ENCODE measurements around the gene HPX.

Gene HPX

DNA sequence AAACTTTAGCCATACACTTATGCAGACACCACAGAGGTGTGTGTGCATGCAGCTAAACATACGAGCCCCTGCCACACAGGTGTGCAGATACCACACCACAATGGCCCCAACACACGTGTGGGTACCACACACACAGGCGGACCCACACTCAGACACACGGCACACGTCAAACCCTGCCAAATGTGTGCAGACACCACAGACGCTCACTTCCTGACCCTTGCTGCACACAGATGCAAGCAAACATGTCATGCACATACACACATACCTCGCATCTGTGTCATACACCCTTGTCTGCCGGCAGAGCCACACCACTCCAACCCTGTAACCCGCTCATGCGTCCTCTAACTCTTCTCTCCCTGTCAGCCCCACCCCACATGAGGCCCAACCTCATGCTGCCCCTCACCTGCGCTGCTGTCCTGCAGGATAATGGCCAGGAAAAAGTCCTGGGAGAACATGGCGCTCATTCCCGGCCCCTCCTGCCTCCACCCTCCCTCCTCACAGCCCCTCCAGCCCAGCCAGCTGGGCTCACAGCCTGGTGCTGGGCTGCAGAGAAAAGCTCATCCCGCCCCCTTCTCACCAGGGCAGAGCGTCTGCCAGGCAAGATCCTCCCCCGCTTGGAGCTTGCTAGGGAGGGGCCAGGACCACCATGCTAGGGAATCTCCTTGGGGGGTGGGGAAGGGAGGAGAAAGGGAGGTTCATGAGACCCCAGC lies 36.3 kb downstream of the HPX start:
- TF ChIP-seq ZFX (IDR thresholded peaks at IDR 0.05; ENCODE audit: borderline replicate concordance): no peak
- TF ChIP-seq, protein P1, sequence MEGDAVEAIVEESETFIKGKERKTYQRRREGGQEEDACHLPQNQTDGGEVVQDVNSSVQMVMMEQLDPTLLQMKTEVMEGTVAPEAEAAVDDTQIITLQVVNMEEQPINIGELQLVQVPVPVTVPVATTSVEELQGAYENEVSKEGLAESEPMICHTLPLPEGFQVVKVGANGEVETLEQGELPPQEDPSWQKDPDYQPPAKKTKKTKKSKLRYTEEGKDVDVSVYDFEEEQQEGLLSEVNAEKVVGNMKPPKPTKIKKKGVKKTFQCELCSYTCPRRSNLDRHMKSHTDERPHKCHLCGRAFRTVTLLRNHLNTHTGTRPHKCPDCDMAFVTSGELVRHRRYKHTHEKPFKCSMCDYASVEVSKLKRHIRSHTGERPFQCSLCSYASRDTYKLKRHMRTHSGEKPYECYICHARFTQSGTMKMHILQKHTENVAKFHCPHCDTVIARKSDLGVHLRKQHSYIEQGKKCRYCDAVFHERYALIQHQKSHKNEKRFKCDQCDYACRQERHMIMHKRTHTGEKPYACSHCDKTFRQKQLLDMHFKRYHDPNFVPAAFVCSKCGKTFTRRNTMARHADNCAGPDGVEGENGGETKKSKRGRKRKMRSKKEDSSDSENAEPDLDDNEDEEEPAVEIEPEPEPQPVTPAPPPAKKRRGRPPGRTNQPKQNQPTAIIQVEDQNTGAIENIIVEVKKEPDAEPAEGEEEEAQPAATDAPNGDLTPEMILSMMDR (IDR thresholded peaks at IDR 0.05): no peak

DNA sequence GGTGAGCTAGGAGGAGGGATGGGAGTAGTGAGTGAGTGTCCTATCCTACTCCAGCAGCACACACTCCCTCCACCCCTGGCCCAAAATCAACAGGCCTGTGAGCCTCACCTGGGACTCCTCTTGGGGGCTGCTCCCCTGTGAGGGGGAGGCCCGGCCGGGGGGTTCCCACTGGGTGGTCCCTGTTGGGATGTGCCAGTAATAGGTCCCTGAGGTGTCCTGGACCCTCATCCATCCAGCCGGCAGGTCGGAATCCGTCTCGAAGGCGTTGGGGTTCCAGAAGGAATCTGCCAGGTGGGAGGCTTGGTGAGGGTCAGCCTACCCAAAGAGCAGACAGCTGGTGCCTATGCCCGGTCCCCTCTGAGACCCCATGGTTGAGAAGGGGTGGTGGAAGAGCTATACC lies 37.2 kb downstream of the HPX start:
- TF ChIP-seq, protein P1 (IDR thresholded peaks at IDR 0.05): no peak

More for the DNA sequence above, 36.3 kb downstream of the HPX start:
- H3K27ac ChIP-seq: no peak overlapping the region

DNA sequence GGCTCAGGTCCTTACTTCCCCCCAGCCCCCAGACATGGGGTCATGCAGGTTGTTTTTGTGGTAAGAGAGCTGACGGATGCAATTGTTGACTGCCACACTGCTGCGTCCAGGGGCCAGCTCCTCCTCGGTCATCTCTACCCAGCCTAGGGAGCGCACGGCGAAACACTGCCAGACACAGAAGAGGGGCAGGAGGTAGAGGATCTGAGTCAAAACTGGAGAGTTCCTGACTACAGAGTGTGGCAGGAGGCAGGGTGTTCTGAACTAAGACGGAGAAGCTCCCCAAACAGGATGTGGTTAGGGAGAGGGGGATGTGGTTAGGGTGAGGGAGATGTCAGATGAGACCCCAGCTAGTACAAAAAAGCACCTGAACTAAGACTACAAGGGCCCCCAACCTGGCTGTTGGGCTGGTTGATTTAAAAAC lies 38.2 kb downstream of the HPX start:
- no peak for TF ChIP-seq ZFX (IDR thresholded peaks at IDR 0.05; ENCODE audit: borderline replicate concordance)
- TF ChIP-seq, protein P1 (IDR thresholded peaks at IDR 0.05): no peak
- H3K27ac ChIP-seq: no peak overlapping the region

More for the DNA sequence above, 37.2 kb downstream of the HPX start:
- no peak overlapping the region for H3K27ac ChIP-seq

DNA sequence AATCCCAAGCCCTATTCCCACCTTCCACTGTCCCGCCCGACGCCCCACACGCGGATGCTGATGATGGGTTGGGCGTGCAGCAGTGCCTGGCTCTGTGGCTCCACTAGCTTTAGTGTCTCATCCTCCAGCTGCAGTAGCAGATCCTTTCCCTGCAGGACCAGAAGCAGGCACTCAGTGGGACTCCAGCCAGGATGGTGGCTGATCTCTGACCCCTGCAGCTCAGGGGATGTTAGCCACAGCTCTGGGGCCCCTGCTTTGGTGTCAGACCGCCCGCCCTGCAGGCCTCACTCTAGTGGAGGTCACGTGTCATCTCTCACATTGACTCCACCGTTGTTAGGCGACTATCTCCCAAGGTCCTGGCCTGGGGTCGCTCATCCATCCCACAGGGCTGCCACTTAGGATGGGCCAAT lies 38.7 kb downstream of the HPX start:
- no peak overlapping the region for H3K27ac ChIP-seq
- TF ChIP-seq, protein P1 (IDR thresholded peaks at IDR 0.05): no peak
- no peak for TF ChIP-seq ZFX (IDR thresholded peaks at IDR 0.05; ENCODE audit: borderline replicate concordance)

DNA sequence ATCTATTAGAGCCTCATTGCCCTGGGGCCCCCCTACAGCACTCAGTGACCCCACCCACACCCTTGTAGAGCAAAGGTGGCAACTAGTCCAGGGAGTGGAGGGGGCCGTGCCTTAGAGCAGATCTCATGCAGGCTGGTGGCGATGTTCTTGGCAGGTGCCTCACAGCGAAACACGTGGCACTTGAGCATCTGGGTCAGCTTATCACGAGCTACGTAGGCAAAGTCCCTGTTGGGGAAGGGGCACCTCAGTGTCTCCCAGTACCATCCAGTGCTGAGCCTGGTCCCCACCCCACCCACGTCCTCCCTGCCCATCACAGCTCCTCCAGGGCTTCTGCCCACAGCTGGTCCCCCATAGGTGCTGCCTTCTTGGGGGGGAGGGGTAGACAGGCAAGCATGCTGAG lies 39.3 kb downstream of the HPX start:
- no peak overlapping the region for H3K27ac ChIP-seq
- TF ChIP-seq, protein P1 (IDR thresholded peaks at IDR 0.05): no peak
- no peak for TF ChIP-seq ZFX (IDR thresholded peaks at IDR 0.05; ENCODE audit: borderline replicate concordance)

DNA sequence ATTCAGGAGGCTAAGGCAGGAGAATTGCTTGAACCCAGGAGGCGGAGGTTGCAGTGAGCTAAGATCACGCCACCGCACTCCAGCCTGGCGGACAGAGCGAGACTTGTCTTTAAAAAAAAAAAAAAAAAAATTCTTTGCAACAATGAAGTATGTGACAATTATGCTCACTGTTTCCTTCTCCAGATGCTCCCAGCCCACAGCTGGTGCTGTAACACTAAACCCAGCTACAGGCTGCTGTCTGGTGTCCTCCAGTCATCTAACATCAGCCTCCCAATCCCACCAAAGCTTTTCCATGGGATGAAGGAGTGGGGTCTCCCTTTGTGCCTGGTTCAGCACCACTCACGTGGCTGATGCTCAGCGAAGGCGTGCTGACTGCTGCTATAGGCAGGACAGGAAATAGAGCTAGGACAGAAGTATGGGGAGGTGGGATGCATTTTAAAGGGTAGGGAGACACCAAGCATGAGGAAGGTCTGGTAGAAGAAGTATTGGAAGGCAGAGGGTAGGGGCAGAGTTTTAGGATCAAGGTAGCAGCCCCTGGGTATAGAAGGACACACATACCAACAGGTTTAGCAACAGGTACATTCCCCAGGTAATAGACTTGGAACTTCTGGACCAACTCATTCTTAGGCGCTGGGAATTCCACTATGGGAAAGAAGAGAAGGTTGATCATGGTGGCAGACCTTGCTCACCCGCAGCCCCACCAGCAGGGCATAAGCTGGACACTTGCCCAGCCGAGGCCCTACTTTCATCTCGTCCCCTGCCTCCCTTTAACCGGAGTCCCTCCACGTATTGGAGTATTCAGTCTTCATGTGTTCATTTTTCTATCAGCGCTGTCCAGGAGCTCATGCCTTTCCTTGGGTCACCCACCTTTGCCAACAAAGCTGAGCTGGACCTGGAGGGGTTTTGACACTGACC lies 40.1 kb downstream of the HPX start:
- no peak overlapping the region for H3K27ac ChIP-seq
- TF ChIP-seq, protein P1 (IDR thresholded peaks at IDR 0.05): no peak
- TF ChIP-seq ZFX (IDR thresholded peaks at IDR 0.05; ENCODE audit: borderline replicate concordance): no peak

DNA sequence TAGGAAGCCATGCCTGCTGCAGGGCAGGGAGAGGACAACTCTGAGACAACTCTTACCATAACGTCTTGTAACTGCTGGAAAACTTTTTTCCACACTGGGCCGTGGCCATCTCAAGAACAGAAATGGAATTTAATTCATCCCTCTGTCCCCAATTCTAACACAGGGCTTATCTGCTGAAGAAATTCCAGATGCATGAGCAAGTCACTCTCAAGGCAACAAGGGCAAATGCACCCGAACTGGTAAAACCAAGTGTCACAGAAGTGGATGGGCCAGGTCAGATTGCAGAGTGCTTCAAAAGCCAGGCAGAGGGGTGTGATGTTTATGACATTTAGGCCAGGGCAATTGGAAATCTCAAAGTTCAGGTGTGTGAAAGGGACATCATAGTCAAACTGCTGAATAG lies 43.2 kb downstream of the HPX start:
- no peak overlapping the region for H3K27ac ChIP-seq
- no peak for TF ChIP-seq ZFX (IDR thresholded peaks at IDR 0.05; ENCODE audit: borderline replicate concordance)
- TF ChIP-seq, protein P1 (IDR thresholded peaks at IDR 0.05): no peak
